CD4-positive, CD25-positive, alpha-beta regulatory T cell (primary cell): ENCODE results near the gene SRP54. TPM values are rescaled to one million over a fixed set of nuclear protein-coding genes. Genes with fewer than 3 reads are reported as not detected.
"Not testable (repeated sequence)": the region's sequence is repeated elsewhere in the genome, so short reads cannot be mapped to it uniquely, and the experiment has no call there.

ENCODE experiments used
- ATAC-seq, 2 donors: fragments of 150-1000 bp; cut with Tn5 transposase; one replicate each; pipeline ENCODE4 v1.10.0; 2021; ENCODE audit warnings: low read depth in 2 of 2, moderate number of reproducible peaks in 2 of 2, moderate library complexity in 1 of 2
- DNase-seq, 3 donors: peaks; one replicate each; pipeline versions ENCODE4 v3.0.0 to v3.0.0-alpha.2; 2012 to 2022; ENCODE audit warnings: mixed read lengths in 1 of 3
- H3K27ac ChIP-seq: one replicate; pipeline ENCODE4 v1.7.0; 2013; ENCODE audit warnings: mild to moderate bottlenecking, low read length; ENCODE audit not compliant: insufficient read depth, poor library complexity, severe bottlenecking
- H3K27me3 ChIP-seq: one replicate; pipeline ENCODE4 v1.7.0; 2013; ENCODE audit warnings: low read length; ENCODE audit not compliant: control insufficient read depth, insufficient read depth
- H3K36me3 ChIP-seq: one replicate; pipeline ENCODE4 v1.7.0; 2013; ENCODE audit warnings: mild to moderate bottlenecking, low read length, moderate library complexity; ENCODE audit not compliant: control insufficient read depth, insufficient read depth
- H3K4me1 ChIP-seq: 2 replicates; pipeline ENCODE4 v1.7.0; 2013; ENCODE audit warnings: mild to moderate bottlenecking, low read length; ENCODE audit not compliant: insufficient read depth, control insufficient read depth, poor library complexity, severe bottlenecking
- H3K4me3 ChIP-seq: one replicate; pipeline ENCODE4 v1.7.0; 2013; ENCODE audit warnings: low read depth, mild to moderate bottlenecking, low read length, moderate library complexity
- H3K9me3 ChIP-seq, 2 experiments: 1 replicate in 1 of 2; 2 replicates in 1 of 2; pipeline ENCODE4 v1.7.0; 2013; ENCODE audit warnings: low read length in 2 of 2, mild to moderate bottlenecking in 1 of 2, moderate library complexity in 1 of 2; ENCODE audit not compliant: control insufficient read depth in 2 of 2
- H3K27ac Mint-ChIP-seq, 3 donors: one replicate each; pipeline ENCODE4 v1.8.0; 2020 to 2022; ENCODE audit warnings: mild to moderate bottlenecking in 3 of 3, mixed read lengths in 3 of 3, moderate library complexity in 2 of 3
- H3K27me3 Mint-ChIP-seq: one replicate; pipeline ENCODE4 v1.8.0; 2022; ENCODE audit warnings: mild to moderate bottlenecking, mixed read lengths
- H3K36me3 Mint-ChIP-seq: one replicate; pipeline ENCODE4 v1.8.0; 2020; ENCODE audit warnings: mixed read lengths
- H3K4me1 Mint-ChIP-seq, 4 donors: one replicate each; pipeline ENCODE4 v1.8.0; 2020 to 2022; ENCODE audit warnings: mixed read lengths in 4 of 4, mild to moderate bottlenecking in 1 of 4
- H3K4me3 Mint-ChIP-seq, 4 donors: one replicate each; pipeline ENCODE4 v1.8.0; 2020 to 2022; ENCODE audit warnings: mild to moderate bottlenecking in 4 of 4, mixed read lengths in 4 of 4, moderate library complexity in 3 of 4
- H3K9me3 Mint-ChIP-seq, 7 donors: one replicate each; pipeline ENCODE4 v1.8.0; 2020 to 2022; ENCODE audit warnings: mixed read lengths in 7 of 7, mild to moderate bottlenecking in 3 of 7, moderate library complexity in 2 of 7
- polyA plus RNA-seq, 4 donors: library from polyadenylated mRNA; unstranded; fragments of 300-500 nt; fragmentation: Illumina TruSeq; gene quantifications; one replicate each; pipeline ENCODE4 v1.2.3, GENCODE V29; 2021
- total RNA-seq: library from RNA; stranded (reverse); gene quantifications from one replicate; pipeline ENCODE4 v1.2.3, GENCODE V29; 2022

Gene SRP54
- total and polyA plus RNA-seq, 5 donors from 2014 or later: 32.9 to 46.1 (median 43.7) TPM

DNA sequence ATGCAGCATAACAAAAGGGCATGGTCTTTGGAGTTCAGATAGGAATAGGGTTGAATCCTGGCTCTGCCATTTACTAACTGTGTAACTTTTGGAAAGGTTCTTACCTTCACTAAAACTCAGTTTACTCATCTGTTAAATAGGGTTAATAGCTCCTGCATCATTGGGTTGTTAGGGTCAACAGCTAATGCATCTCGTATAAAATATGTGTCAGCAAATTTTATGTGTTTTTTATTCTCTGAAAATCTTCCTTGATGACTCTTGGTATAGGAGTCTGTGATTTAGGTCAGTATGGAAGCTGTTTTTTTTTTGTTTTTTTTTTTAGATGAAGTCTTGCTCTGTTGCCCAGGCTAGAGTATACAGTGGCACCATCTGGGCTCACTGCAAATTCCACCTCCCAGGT is 36.1 kb upstream of the SRP54 start:
- ATAC-seq (no peak), DNase-seq (no peak)
- Histone ChIP-seq H3K9me3 (peaks cover 4 to 5% of the 10 kb centered on the region in 2 experiments), H3K4me3 (no peak overlapping the region), H3K36me3 (peaks cover 23% of the 10 kb centered on the region), H3K27me3 (no peaks in the 10 kb centered on the region), H3K27ac (no peak overlapping the region), H3K4me1 (no peaks in the 10 kb centered on the region)
- Mint-ChIP-seq H3K4me1 (peaks cover 0 to 10% (median 1%) of the 10 kb centered on the region in 4 donors), H3K4me3 (no peak overlapping the region), H3K36me3 (peaks cover 29% of the 10 kb centered on the region), H3K27ac (peak overlapping the region; percentile 27 to 88 (median 32)), H3K27me3 (no peaks in the 10 kb centered on the region), H3K9me3 (peaks cover 0 to 11% (median 5%) of the 10 kb centered on the region in 7 donors)

DNA sequence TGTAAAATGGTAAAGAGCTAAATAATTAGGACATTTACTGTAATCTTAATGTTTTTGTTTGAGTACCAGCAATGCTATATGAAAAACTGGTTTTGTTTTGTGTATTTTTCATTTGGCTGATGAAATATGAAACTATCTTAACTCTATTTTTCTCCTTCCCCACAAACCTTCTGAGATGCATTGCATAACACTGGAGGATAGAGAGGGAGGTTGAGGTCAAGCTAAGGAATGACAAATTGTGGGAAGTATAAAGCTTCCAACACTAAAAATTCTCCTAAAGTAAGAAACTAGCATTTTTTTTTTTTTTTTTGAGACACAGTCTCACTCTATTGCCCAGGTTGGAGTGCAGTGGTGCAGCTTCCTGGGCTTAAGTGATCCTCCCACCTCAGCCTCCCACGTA is 31.5 kb upstream of the SRP54 start:
- Mint-ChIP-seq H3K27ac (no peak overlapping the region), H3K4me3 (no peak overlapping the region), H3K4me1 (no peaks in the 10 kb centered on the region), H3K36me3 (peaks cover 14% of the 10 kb centered on the region), H3K27me3 (no peaks in the 10 kb centered on the region), H3K9me3 (no peaks in the 10 kb centered on the region)
- Histone ChIP-seq H3K27me3 (no peaks in the 10 kb centered on the region), H3K36me3 (peaks cover 24% of the 10 kb centered on the region), H3K4me1 (no peaks in the 10 kb centered on the region), H3K9me3 (no peaks in the 10 kb centered on the region), H3K27ac (no peak overlapping the region), H3K4me3 (no peak overlapping the region)
- DNase-seq: no peak
- no peak for ATAC-seq

DNA sequence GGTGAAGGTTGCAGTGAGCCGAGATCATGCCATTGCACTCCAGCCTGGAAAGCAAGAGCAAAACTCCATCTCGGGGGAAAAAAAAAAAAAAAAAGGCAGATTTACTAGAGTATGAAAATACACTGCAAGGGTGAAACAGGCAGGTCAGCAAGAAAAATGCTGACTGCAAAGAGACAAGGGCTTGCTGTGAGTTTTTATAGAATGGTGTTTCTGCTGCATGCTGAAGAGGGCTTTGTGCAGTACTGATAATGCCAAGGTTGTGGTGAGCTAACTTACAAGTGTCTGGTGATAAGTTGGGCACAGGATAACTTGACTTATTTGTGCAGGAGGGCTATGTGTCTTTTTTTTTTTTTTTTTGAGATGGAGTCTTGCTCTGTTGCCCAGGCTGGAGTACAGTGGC is 25.9 kb upstream of the SRP54 start:
- Mint-ChIP-seq H3K9me3 (no peaks in the 10 kb centered on the region), H3K27ac (no peak overlapping the region), H3K27me3 (no peaks in the 10 kb centered on the region), H3K4me1 (peaks cover 5 to 11% (median 8%) of the 10 kb centered on the region in 4 donors), H3K4me3 (no peak overlapping the region), H3K36me3 (peaks cover 31% of the 10 kb centered on the region)
- Histone ChIP-seq H3K36me3 (peaks cover 34% of the 10 kb centered on the region), H3K4me3 (no peak overlapping the region), H3K9me3 (no peaks in the 10 kb centered on the region), H3K27ac (no peak overlapping the region), H3K4me1 (no peaks in the 10 kb centered on the region), H3K27me3 (no peaks in the 10 kb centered on the region)
- ATAC-seq (no peak), DNase-seq (no peak)

DNA sequence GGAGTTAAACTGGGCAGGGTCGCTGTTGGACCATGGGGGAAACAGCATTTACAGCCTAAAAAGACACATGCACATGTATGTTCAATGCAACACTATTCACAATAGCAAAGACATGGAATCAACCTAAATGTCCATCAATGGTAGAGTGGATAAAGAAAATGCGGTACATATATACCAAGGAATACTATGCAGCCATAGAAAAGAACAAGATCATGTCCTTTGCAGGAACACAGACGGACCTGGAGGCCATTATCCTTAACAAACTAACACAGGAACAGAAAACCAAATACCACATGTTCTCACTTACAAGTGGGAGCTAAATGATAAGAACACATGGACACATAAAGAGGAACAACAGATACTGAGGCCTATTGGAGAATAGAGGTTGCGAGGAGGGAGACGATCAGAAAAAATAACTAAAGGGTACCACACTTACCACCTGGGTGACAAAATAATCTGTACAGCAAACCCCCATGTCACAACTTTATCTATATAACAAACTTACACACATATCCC is 25.0 kb upstream of the SRP54 start:
- H3K9me3 ChIP-seq: no peaks in the 10 kb centered on the region
- ATAC-seq (no peak), DNase-seq (no peak)
- H3K36me3 ChIP-seq: peaks cover 34% of the 10 kb centered on the region
- no peaks in the 10 kb centered on the region for H3K27me3 ChIP-seq
- no peaks in the 10 kb centered on the region for H3K4me1 ChIP-seq
- Mint-ChIP-seq H3K36me3 (peaks cover 34% of the 10 kb centered on the region), H3K4me1 (peaks cover 5 to 11% (median 8%) of the 10 kb centered on the region in 4 donors), H3K27me3 (no peaks in the 10 kb centered on the region), H3K27ac (peak overlapping the region in 1 of 3 donors; percentile 44), H3K4me3 (no peak overlapping the region), H3K9me3 (no peaks in the 10 kb centered on the region)
- no peak overlapping the region for H3K27ac ChIP-seq
- no peak overlapping the region for H3K4me3 ChIP-seq

DNA sequence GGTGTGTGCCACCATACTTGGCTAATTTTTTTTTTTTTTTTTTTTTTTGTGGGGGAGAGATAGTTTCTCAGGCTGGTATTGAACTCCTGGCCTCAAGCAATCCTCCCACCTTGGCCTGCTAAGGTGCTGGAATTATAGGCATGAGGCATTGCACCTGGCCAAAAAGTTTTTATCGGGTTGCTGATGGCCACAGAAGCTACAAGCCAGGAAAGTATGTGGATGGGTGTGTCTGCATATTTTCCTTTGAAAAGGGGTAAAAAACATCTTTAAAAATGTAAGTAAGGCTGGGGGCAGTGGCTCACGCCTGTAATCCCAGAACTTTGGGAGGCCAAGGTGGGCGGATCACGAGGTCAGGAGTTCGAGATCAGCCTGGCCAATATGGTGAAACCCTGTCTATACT is 20.7 kb upstream of the SRP54 start:
- H3K27ac Mint-ChIP-seq, H3K4me3 ChIP-seq, H3K4me1 ChIP-seq, DNase-seq, H3K27me3 Mint-ChIP-seq, H3K9me3 ChIP-seq, H3K4me3 Mint-ChIP-seq, H3K27me3 ChIP-seq, H3K9me3 Mint-ChIP-seq, H3K27ac ChIP-seq, ATAC-seq: not testable (repeated sequence)
- Mint-ChIP-seq H3K4me1 (peaks cover 5 to 11% (median 9%) of the 10 kb centered on the region in 4 donors), H3K36me3 (peaks cover 37% of the 10 kb centered on the region)
- H3K36me3 ChIP-seq: peaks cover 37% of the 10 kb centered on the region

DNA sequence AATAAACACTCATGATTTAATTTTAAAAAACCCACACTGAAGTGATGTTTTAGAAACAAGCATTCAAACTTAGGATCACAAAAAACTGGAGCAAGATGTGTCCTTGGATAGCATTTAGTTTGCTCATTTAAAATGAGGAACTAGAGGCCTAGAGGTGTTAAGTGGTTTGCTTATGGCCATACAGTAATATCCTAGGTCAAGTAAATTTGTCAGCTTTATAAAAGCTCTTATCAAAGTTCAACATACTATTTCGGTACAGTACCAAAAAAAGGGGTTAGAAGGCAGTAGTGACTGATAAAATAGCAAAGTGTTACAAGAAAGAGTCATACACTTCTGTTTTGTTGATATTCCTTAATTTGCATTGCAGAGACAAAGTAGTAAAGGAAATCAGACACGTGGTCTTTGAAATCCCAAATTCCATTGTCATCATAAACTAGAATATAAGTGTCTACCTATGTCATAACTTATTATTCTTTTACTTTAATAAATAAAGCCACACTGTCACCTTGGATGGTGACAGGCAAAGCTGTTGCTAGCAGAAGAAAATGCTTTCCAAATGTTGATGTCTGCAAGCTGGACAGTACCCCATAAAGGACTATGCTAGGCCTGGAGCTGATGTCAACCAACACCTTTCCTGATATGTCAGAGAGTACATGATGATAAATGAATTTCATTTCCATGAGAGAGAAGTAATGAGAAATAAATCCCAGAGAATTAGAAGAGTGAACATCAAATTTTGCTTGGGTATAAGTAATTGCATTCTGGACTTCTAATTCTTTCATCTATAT is 17.6 kb upstream of the SRP54 start:
- H3K9me3 ChIP-seq: no peaks in the 10 kb centered on the region
- Mint-ChIP-seq H3K9me3 (no peaks in the 10 kb centered on the region), H3K4me1 (peaks cover 4 to 10% (median 6%) of the 10 kb centered on the region in 4 donors), H3K4me3 (no peak overlapping the region), H3K27ac (peak overlapping the region in 2 of 3 donors; percentile 51 to 87), H3K27me3 (no peaks in the 10 kb centered on the region), H3K36me3 (peaks cover 31% of the 10 kb centered on the region)
- no peaks in the 10 kb centered on the region for H3K4me1 ChIP-seq
- no peak overlapping the region for H3K27ac ChIP-seq
- H3K36me3 ChIP-seq: peaks cover 43% of the 10 kb centered on the region
- ATAC-seq (no peak), DNase-seq (no peak)
- H3K27me3 ChIP-seq: no peaks in the 10 kb centered on the region
- no peak overlapping the region for H3K4me3 ChIP-seq

DNA sequence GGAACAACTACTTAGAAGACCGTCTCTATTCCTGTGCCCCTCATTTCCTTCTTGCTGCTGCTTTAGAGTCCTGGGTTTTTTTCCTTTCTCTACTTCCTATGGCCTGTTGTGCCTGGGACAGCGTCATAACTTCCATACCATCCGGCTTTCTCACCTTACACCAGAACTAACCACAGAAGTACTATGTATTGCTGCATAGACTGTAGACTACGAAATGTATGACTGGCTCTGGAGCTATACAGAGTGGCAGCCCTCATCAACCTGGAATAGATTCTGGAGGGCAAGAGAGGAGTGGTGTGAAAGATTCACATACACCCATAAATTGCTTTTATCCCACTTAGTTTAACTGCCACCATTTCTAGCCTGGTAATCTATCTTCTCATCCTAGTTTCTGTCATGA is 16.9 kb upstream of the SRP54 start:
- H3K36me3 ChIP-seq: peaks cover 43% of the 10 kb centered on the region
- H3K27me3 ChIP-seq: no peaks in the 10 kb centered on the region
- peaks cover 4 to 10% (median 5%) of the 10 kb centered on the region in 4 donors for H3K4me1 Mint-ChIP-seq
- DNase-seq (no peak), ATAC-seq (no peak)
- H3K9me3 Mint-ChIP-seq: no peaks in the 10 kb centered on the region
- H3K36me3 Mint-ChIP-seq: peaks cover 27% of the 10 kb centered on the region
- peak overlapping the region in 2 of 3 donors; percentile 70 to 87 for H3K27ac Mint-ChIP-seq
- H3K27ac ChIP-seq: no peak overlapping the region
- H3K4me3 ChIP-seq: no peak overlapping the region
- no peaks in the 10 kb centered on the region for H3K27me3 Mint-ChIP-seq
- H3K4me3 Mint-ChIP-seq: no peak overlapping the region
- H3K4me1 ChIP-seq: no peaks in the 10 kb centered on the region
- H3K9me3 ChIP-seq: no peaks in the 10 kb centered on the region

DNA sequence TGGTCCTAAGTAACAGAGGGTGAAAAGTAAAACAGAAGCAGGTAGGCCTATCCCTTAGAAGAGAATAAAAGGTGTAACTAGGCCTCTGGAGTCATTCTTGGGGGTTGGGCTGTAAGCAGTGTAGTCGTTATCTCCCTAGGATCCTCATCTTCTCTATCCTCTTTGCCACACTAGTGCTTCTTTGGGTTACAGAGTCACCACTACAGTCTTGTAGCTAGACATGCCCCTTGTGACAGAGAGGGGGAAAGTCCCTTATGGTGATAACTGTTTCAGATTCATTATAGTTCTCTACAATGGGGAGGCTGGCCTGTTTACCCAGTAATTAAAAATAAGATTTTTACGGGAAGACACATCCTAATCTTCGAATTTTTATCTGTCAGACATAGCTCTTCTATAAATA is 16.4 kb upstream of the SRP54 start:
- Mint-ChIP-seq H3K27ac (peak overlapping the region in 2 of 3 donors; percentile 70 to 87), H3K4me1 (peaks cover 4 to 13% (median 5%) of the 10 kb centered on the region in 4 donors), H3K36me3 (peaks cover 28% of the 10 kb centered on the region), H3K27me3 (no peaks in the 10 kb centered on the region), H3K9me3 (no peaks in the 10 kb centered on the region), H3K4me3 (no peak overlapping the region)
- H3K27ac ChIP-seq: no peak overlapping the region
- DNase-seq (peak in 1 of 3 donors; percentile 27), ATAC-seq (peak in 1 of 2 donors; percentile 53)
- H3K4me1 ChIP-seq: no peaks in the 10 kb centered on the region
- H3K4me3 ChIP-seq: no peak overlapping the region
- no peaks in the 10 kb centered on the region for H3K27me3 ChIP-seq
- no peaks in the 10 kb centered on the region for H3K9me3 ChIP-seq
- peaks cover 46% of the 10 kb centered on the region for H3K36me3 ChIP-seq
